ENCODE measurements around the gene ADAM12. TPM values are rescaled to one million over a fixed set of nuclear protein-coding genes. Genes with fewer than 3 reads are reported as not detected.

Gene ADAM12
- total and polyA plus RNA-seq, 10 of the 15 experiments (the other 5 are each of a cell fraction or from before 2014, with no cell fraction given) = under 0.01 to 0.62 (median 0.04) TPM; not detected in 5

- H2AFZ ChIP-seq (ENCODE audit: control insufficient read depth, low read depth, low read length) = no peak overlapping the region
- H3K4me3 ChIP-seq = no peak overlapping the region
- no peaks in the 10 kb centered on the region for H3K36me3 ChIP-seq (ENCODE audit: control insufficient read depth in 2 of 2, insufficient read depth in 2 of 2, low read length in 1 of 2)
- CTCF ChIA-PET = no interaction called here
- no peak overlapping the region for H3K4me2 ChIP-seq (ENCODE audit: control insufficient read depth, insufficient read depth)
- H3K27me3 ChIP-seq (replicated peaks in 1 of 2; ENCODE audit: control insufficient read depth in 2 of 2, insufficient read depth in 2 of 2, low read length in 1 of 2) = no peaks in the 10 kb centered on the region
- intact Hi-C loops (cut with micrococcal nuclease; ENCODE audit: unreplicated experiment) (no loop called here), in situ Hi-C loops (cut with MboI) (no loop called here)
- H3K9ac ChIP-seq (ENCODE audit: control insufficient read depth, insufficient read depth, low read length) = no peak overlapping the region
- 24% methylated on average over 7 of the region's 7 CpGs for WGBS (ENCODE audit: insufficient coverage, insufficient replicate concordance, low lambda C conversion rate, missing lambda C conversion rate)
- H3K79me2 ChIP-seq (ENCODE audit: control insufficient read depth, insufficient read depth, low read length) = no peaks in the 10 kb centered on the region
- no peaks in the 10 kb centered on the region for H4K20me1 ChIP-seq (ENCODE audit: control insufficient read depth, insufficient read depth)
- no peak for TF ChIP-seq MLLT1 (IDR thresholded peaks at IDR 0.05)
- no peak for TF ChIP-seq NR2F1 (conservative IDR thresholded peaks at IDR 0.05)
- no peak for TF ChIP-seq STAT3 (IDR thresholded peaks at IDR 0.05; ENCODE audit: low read depth, low read length)
- TF ChIP-seq, protein P1, sequence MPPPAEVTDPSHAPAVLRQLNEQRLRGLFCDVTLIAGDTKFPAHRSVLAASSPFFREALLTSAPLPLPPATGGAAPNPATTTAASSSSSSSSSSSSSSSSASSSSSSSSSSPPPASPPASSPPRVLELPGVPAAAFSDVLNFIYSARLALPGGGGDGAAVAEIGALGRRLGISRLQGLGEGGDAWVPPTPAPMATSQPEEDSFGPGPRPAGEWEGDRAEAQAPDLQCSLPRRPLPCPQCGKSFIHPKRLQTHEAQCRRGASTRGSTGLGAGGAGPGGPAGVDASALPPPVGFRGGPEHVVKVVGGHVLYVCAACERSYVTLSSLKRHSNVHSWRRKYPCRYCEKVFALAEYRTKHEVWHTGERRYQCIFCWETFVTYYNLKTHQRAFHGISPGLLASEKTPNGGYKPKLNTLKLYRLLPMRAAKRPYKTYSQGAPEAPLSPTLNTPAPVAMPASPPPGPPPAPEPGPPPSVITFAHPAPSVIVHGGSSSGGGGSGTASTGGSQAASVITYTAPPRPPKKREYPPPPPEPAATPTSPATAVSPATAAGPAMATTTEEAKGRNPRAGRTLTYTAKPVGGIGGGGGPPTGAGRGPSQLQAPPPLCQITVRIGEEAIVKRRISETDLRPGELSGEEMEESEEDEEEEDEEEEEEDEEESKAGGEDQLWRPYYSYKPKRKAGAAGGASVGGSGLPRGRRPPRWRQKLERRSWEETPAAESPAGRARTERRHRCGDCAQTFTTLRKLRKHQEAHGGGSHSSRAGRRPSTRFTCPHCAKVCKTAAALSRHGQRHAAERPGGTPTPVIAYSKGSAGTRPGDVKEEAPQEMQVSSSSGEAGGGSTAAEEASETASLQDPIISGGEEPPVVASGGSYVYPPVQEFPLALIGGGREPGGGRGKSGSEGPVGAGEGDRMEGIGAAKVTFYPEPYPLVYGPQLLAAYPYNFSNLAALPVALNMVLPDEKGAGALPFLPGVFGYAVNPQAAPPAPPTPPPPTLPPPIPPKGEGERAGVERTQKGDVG (CRISPR knock-in tag; IDR thresholded peaks at IDR 0.05) = no peak
- TF ChIP-seq HDAC6 (IDR thresholded peaks at IDR 0.05; ENCODE audit: unreplicated experiment) = no peak
- no peak for DNase-seq (ENCODE audit: low read depth, low spot score)
- SMC1A ChIA-PET (ENCODE audit: uncharacterized antibody, unreplicated experiment) = no interaction called here
- no peak for FAIRE-seq
- H3K4me1 ChIP-seq (ENCODE audit: control insufficient read depth, insufficient read depth, low read length) = no peaks in the 10 kb centered on the region
- no peak overlapping the region for H3K27ac ChIP-seq (ENCODE audit: control insufficient read depth, insufficient read depth)
- RAD21 ChIA-PET (ENCODE audit: unreplicated experiment) = no interaction called here
- BruUV-seq (replicated peaks) = no TSS peak
- POLR2A ChIA-PET = no interaction called here
- ATAC-seq = no peak
- no peaks in the 10 kb centered on the region for H3K9me3 ChIP-seq (replicated peaks; ENCODE audit: control insufficient read depth, insufficient read depth, low read length)
Observed at GRCh38 chr10:126259760-126260479, 128.4 kb downstream of the ADAM12 start.

Data from GM12878 (cell line).